Neuronal stem cell (in vitro differentiated cells): ENCODE data around the gene BRIP1. TPM values are rescaled to one million over a fixed set of nuclear protein-coding genes. Genes with fewer than 3 reads are reported as not detected.

ENCODE experiments used
- small RNA-seq: library from polyadenylated mRNA; stranded (forward); fragments of <200 nt; extraction: miRNeasy Mini kit (QIAGEN cat#:217004); gene quantifications from one replicate; pipeline ENCODE3, GENCODE V24; 2013; ENCODE audit not compliant: insufficient read depth

Gene BRIP1

Small RNA genes lying within 50 kb of the gene (small RNA-seq; reads per million reads assigned to genes)
- not detected for gene RF00019
